HG03378 (cell line): ENCODE results near the gene PSORS1C1.
A peak's percentile ranks its signal among the peaks of the same experiment; 100 is the strongest.
"Not testable (repeated sequence)": the region's sequence is repeated elsewhere in the genome, so short reads cannot be mapped to it uniquely, and the experiment has no call there.

Source experiments
- ATAC-seq: cut with Tn5 transposase; IDR thresholded peaks from one replicate; pipeline ENCODE4 v1.9.1; 2021; ENCODE audit warnings: mild to moderate bottlenecking, moderate library complexity; ENCODE audit not compliant: unreplicated experiment

PSORS1C1 gene

DNA sequence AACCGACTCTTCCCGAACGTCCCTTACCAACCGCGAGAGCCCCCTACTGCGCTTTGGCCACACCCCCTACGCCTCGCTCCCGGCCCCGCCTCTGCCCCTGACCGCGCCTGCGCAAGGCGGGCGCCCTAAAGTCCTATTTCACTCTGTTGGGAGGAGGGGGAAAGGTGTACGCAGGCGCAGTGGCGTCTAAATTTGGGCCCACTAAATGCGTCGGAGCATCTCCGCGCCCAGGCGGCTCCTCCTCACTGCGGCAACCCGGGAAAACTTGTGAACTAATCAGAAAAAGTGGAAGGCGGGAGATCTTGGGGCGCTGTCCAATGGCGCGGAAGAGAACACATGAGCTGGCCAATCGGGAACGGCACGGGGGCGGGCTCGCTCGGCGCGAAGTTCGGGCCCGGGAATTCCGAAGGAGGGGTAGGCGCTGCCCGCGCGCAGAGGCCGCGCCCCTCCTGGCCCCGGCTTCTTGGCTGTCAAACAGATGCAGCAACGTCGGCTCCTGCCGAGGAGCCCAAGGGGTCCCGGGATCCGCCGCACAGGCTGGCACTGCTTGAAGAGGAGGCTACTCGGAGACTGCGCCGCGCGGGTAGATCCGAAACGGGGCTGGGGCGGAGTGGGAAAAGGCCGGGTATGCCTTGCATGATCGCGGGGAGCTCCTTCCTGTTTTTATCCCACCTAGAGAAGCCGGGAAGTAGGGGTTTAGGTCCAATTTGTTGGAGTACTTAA, 43.7 kb downstream of the PSORS1C1 start, which contains the start of gene TCF19:
Gene TCF19, plus strand, starts transcription at position 450 of the 723 bp plus-strand sequence. CDS start 881 bp downstream, outside the sequence.
- ATAC-seq, result peak; percentile 78

DNA sequence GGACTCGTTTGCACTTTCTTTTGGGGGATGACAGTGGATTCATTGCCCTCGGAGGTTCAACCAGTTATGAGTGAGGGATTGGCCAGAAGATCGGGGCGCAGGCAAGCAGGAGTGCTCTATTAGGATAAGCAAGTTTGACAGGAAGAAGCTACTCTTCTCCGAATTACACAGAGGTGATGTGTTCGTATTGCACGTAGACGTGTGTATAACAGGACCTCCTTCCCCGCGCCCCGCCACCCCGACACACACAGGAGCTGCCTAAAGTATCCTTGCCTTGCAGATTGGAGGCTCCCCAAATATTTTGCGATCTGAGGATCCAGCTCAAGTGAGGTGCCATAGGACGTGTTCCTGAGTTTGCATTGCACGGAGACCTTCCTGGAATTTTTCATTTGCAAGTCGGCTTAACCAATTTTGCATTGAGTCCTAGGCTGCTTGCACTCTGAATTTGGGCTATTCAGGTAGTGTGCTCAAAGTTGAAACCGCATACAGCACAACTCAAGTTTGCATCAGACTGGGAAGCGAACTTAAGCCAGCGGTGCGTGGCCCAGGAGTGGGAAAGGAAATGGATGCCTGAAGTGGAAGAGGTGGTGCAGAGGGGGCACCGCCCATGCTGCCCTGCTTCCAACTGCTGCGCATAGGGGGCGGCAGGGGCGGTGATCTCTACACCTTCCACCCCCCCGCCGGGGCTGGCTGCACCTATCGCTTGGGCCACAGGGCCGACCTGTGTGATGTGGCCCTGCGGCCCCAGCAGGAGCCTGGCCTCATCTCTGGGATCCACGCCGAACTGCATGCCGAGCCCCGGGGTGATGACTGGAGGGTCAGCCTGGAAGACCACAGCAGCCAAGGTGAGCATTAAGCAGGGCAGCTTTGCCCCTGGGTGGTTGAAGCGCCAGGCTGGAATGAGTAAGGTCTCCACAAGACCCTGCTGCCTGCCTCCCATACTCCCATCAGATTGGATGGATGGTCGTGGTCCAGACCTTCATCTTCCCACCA, 44.6 kb downstream of the PSORS1C1 start:
- ATAC-seq, result peak; percentile 3

DNA sequence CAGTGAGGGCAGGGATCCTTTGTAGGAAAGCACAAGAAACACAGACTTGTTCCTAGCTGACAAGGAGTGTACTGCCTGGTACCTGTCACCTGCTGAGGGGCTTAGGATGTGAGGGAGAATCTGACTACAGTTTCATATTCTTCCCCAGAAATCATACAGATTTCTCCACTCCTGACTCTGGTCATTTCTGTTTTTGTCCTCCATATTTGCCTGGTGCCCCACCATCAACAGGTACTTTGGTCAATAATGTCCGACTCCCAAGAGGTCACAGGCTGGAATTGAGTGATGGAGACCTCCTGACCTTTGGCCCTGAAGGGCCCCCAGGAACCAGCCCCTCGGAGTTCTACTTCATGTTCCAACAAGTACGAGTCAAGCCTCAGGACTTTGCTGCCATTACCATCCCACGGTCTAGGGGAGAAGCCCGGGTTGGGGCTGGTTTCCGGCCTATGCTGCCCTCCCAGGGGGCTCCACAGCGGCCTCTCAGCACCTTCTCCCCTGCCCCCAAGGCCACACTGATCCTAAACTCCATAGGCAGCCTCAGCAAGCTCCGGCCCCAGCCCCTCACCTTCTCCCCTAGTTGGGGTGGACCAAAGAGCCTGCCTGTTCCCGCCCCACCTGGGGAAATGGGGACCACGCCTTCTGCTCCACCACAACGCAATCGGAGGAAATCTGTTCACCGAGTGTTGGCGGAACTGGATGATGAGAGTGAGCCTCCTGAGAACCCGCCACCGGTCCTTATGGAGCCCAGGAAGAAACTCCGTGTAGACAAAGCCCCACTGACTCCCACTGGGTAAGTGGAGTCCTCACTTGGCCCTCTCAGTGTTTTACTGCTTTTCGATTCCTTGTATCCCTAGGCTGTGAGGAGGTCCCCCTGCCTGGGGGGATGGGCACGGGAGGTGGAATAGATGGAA, 46.9 kb downstream of the PSORS1C1 start:
- ATAC-seq, result no peak

DNA sequence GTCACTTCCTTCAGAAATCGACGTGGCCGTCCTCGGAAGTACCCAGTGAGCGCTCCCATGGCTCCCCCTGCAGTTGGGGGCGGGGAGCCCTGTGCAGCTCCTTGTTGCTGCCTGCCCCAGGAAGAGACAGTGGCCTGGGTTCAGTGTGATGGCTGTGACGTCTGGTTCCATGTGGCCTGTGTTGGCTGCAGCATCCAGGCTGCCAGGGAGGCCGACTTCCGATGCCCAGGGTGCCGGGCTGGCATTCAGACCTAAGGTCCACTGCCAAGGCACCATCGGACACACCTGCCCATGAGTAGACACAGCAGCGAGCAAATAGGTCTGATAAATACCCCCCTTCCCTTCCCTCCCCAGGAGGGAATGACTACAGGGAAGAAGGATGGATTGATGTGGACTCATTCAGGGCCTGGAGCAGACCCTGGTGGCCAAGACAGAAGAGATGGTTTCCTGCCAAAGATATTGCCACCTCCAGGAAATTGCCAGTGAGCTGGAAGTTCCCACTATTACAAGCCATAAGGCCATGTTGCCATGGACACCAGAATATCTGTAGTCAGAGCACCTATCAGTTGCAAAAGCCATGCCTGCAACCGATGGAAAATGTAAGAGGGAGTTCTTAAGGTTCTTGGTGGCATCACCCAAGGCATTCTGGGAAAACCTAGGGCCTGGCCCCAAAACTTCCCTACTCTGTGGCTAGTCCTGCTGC, 48.0 kb downstream of the PSORS1C1 start:
- no peak for ATAC-seq

DNA sequence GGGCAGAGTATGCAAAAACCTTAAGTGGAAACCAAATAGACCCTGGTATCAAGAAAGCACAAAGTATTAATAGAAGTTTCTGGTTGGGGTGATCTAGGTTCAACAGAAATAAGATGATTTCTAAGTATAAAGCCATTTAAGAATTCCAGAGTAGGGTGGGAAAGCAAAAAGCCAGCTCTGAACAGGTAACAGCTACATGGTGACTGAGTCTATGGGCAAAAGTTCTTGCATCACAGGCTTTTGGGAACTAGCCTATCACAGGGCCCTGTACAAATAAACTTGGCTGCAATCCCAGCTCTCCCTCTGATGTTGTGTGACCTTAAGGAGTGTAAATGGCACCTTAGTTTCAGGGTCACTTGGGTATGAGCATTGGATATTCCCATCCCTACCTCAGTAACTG, 49.3 kb downstream of the PSORS1C1 start:
- no peak for ATAC-seq

DNA sequence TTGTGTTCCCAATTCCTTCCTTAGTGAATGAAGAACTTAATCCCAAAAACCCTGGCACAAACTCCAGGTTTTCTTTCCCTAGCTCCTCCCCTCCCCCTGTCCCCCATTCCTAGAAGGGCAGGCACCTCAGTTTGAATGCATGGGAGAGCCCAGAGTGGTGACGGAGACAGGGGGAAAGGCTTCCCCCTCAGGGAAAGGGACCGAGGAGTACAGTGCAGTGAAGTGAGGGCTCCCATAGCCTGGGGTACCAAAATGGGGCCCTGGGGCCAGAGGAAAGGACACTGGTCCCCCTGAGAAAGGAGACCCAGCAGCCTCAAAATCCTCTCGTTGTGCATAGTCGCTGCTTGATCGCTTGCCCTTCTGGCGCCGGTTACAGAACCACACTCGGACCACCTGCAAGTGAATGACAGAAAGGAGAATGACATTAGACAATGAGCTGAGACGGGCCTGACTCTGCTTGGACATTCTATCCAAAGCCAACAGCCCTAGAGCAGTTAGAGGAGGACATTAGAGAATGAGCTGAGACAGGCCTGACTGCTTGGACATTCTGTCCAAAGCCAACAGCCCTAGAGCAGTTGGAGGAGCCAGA, 50.0 kb downstream of the PSORS1C1 start:
- ATAC-seq, result not testable (repeated sequence)

DNA sequence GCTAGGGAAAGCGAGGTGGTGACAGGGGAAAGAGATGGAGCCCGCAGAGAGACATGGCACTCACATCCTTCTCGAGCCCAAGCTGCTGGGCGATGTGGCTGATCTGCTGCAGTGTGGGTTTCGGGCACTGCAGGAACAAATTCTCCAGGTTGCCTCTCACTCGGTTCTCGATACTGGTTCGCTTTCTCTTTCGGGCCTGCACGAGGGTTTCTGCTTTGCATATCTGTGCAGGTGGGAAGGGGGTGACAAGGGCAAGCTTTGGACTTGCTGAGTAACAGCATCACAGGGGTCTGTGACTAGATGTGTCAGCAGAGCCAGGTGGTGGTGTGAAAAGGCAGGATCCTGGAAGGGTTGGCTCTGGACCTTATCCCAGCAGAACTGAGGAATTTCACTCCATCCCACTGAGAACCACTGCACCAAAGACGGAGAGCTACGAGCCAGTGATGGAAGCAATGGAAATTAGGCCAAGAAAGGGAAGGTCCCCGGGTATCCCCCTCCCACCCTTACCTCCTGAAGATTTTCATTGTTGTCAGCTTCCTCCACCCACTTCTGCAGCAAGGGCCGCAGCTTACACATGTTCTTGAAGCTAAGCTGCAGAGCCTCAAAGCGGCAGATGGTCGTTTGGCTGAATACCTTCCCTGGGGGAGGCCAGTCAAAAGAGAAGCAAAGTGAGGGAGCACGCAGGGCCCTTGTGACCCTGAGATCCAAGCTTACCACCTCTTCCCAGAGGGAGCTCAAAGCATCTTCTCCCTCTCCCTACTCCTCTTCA, 50.6 kb downstream of the PSORS1C1 start:
- peak; percentile 50 for ATAC-seq

DNA sequence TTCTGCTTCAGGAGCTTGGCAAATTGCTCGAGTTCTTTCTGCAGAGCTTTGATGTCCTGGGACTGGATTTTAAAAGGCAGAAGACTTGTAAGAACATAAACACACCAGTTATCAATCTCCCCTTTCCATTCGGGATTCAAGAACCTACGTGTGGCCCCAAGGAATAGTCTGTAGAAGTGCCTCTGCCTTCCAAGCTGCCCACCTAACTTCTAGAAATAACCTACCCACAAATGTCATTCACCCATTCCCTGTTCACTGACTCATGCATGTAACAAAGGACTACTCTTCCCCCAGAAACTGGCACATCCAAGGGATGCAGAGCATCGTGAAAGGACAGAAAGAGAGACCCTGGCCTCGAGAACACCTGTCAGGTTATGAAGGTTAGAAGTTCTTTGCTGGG, 51.4 kb downstream of the PSORS1C1 start:
- ATAC-seq, result no peak

DNA sequence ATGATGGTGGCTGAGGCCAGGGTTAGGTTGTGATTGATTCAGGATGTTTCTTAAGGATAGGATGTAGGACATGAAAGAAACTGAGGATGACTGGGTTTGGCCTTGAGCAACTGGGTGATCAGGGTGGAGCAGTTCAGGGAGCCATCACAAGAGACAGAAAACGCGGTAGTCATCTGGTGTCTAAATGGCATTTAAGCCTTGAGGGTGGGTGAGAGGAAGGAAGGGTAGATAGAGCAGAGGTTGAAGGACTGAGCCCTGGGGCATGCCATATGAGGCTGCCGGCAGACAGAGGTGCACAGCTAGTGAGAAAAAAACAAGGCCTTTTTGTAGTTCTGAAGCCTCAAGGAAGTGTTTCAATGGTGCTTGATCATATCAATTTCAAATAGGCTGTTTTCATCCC, 54.0 kb downstream of the PSORS1C1 start:
- no peak for ATAC-seq

DNA sequence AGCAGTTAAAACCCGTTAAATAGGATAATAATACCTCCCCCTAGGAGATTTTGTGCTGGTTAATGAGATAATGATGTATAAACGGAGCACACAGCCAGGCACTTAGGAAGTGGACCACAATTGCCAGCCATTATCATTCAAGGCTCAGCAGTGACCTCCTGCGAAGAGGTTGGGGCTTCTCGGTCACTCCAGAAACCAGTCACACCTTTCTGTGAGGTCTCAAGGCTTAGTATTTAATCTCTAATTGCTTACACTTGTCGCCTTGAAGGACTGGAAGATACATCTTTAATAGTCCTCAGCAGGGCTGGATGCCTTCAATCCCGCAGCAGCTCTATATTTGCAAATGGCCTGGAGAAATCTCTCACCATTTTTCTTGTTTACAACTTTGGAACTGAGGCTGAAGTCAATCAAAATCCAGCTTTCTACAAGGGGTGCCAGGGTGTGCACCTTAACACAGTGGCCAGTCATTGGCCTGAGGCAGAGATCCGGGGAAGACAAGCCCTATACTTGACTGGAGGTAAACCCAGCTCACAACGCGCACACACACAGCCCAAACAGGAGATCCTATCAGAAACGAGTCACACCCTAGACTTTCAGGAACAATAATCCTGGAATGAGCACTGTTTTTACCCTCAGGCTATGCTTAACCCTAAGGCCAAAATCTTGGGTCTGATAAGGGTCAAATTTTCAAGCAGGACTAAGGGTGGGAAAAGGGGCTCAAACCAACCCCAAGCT, 54.7 kb downstream of the PSORS1C1 start:
- no peak for ATAC-seq

DNA sequence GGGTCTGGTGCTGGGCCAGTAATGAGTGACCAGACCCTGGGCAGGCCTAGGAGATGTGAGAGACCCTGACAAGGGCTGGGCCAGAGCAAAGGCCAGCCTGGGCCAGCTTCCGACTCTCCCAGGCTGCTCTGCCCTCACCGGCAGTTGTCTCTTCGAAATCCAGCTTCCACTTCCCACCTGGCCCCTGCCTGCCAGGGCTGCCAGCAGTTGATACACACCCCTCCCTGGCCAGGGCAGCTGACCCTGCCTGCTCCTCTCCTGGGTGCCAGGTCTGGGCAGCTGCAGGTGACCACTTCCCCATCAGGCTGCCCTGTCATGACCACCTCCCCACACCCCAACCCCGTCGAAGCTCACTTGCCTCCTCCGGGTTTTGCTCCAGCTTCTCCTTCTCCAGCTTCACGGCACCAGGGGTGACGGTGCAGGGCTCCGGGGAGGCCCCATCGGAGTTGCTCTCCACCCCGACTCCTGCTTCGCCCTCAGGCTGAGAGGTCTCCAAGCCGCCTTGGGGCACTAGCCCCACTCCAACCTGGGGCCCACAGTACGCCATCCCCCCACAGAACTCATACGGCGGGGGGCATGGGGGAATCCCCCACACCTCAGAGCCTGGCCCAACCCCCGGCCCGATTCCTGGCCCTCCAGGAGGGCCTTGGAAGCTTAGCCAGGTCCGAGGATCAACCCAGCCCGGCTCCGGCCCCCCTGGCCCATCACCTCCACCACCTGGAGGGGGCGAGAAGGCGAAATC, 55.4 kb downstream of the PSORS1C1 start:
- ATAC-seq, result not testable (repeated sequence)

DNA sequence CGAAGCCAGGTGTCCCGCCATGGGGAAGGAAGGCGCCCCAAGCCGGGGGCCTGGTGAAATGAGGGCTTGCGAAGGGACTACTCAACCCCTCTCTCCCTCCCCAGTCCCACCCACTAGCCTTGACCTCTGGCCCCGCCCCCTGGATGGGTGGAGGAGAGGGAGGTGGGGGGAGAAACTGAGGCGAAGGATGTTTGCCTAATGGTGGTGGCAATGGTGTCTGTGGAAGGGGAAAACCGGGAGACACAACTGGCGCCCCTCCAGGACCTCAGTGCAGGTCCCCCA, 55.9 kb downstream of the PSORS1C1 start, which contains the start of gene POU5F1:
Gene POU5F1, minus strand, starts transcription at position 83 of the 282 bp plus-strand sequence. Its CDS starts 62 bp downstream, at position 21.
- ATAC-seq, result no peak

DNA sequence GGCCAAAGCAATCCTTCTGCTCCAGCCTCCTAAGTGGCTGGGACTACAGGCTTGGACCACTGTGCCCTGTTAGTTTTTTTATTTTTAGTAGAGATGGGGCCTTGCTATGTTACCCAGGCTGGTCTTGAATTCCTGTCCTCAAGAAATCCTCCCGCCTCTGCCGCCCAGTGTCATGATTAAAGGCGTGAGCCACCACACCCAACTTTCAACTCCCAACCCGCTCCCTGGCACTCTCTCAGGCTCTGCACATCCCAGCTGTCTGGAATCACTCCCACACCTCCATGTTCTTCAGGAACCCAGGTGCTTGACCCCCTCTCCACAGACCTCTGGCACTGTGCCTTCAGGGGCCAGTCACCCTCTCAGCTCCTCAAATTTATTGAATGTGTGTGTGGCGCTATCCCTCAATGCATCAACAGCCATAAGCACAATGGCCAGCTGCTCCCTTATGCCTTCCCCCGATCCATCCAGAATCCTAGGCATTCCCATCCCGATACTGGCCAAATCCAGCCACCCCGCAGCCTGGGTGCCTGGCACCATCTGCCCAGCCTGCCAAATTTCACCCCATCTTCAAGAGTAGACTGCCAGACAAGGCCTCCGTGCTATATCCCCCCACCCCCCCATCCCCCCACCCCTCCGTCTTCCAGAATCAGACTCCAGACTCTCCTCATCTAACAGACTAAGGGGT, 56.5 kb downstream of the PSORS1C1 start:
- ATAC-seq, result no peak

DNA sequence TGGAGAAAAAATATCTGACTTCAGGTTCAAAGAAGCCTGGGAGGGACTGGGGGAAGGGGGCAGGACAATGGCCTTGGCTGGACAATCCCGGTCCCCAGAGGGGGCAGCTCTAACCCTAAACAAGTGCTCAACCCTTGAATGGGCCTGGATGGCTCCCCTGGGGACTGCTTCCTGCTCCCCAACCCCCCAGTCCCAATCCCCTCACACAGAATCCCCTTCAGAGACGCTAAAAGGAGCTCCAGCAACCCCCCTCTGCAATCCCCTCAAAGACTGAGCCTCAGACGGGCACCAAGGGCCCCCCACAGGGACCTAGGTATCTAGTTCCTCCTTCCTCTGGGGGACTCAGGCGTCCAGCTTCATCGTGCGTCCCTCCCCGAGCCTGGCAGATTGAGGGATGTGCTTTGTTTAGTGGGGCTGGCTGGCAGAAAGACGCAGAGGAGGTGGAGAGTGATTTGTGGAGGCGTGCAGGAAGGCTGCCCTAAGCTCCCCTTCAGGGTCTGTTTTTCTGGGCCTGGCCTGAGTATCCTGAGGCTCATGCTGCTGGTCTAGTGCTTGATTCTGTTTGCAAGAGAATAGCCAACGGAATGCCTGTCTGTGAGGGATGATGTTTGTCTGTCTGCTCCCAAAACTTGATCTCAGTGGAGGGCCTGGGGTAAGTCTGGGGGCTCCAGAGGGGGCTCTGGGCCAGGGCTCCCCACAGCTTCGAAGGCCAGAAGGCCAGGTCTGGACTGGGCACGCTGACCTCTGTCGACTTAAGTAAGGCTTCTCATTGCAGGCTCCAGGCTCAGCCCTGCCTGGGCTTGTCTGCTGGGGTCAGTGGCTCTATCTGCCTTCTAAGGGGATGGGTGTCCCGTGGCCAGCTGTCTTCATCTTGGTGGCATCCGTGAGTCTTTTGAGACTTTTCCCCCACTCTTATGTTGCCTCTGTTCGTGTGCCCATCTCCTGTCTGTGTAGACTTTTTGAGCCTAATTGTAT, 57.6 kb downstream of the PSORS1C1 start:
- ATAC-seq, result no peak

DNA sequence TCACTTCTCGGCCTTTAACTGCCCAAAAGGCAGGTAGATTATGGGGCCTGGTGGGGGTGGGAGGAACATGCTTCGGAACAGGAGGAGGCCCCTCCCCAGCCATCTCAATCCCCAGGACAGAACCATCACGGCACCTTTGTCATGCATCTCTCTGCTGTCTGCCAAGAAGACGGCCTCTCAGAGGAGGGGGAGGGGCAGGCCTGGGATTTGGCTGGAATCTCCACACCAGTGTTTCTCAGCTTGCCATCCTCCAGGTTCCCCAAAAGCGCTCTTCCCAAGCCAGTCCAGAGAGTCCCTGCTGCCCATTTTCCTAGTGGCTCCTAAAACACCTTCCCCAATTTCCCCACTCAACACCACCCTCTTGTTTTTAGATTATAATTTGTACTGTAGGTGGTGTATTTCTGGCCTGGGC, 58.4 kb downstream of the PSORS1C1 start:
- no peak for ATAC-seq

DNA sequence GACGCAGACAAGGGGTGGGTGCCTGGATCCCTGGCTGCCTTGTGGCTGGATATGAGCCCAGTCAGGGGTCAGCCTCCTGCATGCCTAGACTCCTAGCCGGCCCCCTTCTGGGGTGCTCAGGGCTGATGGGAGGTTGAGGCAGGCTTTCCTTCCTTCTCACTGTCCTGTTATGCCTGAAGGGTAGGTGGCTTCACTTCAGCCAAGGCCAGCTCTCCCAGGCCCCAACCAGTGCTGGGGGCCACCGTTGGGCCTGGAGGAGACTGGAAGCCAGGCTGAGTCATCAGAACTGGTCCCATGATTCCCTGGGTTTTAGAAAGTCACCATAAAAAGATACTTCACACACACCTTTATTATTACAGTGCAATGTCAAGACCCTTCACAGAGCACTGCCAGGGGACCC, 58.8 kb downstream of the PSORS1C1 start:
- ATAC-seq, result no peak
